Retinal pigment epithelial cell (primary cell): Measurements from ENCODE around the gene PIN1.

Experiments
- DNase-seq: peaks from one replicate; pipeline ENCODE4 v3.0.0-alpha.2; 2010; ENCODE audit warnings: low read depth
- H3K4me3 ChIP-seq: 2 replicates; pipeline ENCODE4 v1.5.1; 2011; ENCODE audit warnings: mild to moderate bottlenecking, low read length, control low read depth, moderate library complexity
- TF ChIP-seq, protein P1 (sequence below): conservative IDR thresholded peaks from 2 replicates; pipeline ENCODE4 v1.5.1; 2011; ENCODE audit warnings: low read depth, low read length, control low read depth, inconsistent platforms

PIN1 gene

DNA sequence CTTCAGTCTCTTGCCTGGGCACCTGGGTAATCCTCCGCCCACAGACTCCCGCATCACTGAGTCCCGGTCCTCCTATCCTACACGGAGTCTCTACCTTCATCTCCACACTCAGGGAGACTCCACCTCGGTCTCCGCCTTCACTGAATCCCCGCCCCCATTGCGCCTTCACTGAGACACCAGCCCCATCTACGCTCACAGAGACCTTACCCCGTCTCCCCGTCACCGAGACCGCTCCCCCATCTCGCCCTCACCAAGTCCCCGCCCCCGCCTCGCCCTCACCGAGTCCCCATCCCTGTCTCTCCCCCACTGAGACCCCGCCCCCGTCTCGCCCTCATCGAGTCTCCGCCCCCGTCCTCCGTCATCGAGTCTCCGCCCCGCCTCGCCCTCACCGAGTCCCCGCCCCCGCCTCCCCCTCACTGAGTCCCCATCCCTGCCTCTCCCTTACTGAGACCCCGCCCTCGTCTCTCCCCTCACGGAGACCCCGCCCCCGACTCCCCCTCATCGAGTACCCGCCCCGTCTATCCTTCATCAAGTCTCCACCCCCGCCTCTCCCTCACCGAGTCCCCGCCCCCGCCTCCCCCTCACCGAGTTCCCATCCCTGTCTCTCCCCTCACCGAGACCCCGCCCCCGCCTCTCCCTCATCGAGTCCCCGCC is 43.4 kb upstream of the PIN1 start:
- peak; percentile 82 for DNase-seq
- TF ChIP-seq, protein P1, sequence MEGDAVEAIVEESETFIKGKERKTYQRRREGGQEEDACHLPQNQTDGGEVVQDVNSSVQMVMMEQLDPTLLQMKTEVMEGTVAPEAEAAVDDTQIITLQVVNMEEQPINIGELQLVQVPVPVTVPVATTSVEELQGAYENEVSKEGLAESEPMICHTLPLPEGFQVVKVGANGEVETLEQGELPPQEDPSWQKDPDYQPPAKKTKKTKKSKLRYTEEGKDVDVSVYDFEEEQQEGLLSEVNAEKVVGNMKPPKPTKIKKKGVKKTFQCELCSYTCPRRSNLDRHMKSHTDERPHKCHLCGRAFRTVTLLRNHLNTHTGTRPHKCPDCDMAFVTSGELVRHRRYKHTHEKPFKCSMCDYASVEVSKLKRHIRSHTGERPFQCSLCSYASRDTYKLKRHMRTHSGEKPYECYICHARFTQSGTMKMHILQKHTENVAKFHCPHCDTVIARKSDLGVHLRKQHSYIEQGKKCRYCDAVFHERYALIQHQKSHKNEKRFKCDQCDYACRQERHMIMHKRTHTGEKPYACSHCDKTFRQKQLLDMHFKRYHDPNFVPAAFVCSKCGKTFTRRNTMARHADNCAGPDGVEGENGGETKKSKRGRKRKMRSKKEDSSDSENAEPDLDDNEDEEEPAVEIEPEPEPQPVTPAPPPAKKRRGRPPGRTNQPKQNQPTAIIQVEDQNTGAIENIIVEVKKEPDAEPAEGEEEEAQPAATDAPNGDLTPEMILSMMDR = no peak
- peak overlapping the region; percentile 71 for H3K4me3 ChIP-seq

DNA sequence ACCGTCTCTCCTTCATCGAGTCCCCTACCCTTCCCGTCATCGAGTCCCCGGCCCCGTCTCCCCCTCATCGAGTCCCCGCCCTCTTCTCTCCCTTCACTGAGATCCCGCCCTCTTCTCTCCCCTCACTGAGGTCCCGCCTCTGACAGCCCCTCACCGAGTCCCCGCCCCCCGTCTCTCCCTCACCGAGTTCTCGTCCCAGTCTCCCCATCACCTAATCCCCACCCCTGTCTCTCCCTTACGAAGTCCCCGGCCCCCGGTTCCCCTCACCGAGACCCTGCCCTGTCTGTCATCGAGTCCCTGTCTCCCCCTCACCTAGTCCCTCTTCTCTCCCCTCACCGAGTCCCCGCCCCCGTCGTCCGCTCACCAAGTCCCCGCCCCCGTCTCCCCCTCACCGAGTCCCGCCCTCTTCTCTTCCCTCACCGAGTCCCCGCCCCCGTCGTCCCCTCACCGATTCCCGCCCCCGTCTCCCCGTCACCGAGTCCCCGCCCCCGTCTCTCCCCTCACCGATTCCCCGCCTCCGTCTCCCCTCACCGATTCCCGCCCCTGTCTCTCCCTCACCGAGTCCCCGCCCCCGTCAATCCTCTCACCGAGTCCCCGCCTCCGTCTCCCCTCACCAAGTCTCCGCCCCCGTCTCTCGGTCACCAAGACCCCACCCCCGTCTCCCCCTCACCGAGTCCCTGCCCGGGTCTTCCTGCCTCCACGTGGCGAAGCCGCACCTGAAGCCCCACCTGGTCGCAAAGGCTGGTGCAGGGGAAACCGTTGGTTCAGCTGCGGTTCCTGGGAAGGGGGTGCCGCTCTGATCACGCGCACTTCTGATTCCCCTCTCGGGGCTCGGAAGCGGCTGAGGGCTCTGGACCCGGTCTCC is 42.7 kb upstream of the PIN1 start:
- TF ChIP-seq, protein P1 = no peak
- peak overlapping the region; percentile 77 for H3K4me3 ChIP-seq
- DNase-seq = peak; percentile 83

DNA sequence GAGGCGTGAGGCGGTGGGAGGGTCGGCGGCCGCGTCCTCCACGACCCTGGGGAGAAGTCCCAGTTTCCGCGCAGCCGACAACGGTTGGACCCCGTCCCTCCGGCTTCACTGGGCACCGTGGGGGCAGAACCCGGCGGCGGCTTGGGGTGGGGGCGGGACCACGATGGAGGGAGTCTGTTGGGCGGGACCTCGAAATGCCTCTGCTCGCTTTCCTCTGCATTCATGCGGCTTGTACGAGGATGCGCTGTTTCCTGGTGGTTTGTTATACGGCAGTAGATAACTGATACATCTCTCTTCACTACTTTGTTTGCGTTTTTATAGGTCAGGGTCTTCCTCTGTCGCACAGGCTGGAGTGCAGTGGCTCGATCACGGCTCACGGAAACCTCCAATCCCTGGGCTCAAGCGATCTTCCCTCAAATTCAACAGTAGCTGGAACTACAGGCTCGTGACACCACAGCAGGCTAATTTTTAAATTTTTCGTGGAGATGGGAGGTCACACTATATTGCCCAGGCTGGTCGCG is 42.0 kb upstream of the PIN1 start:
- no peak for DNase-seq
- TF ChIP-seq, protein P1 = no peak
- H3K4me3 ChIP-seq = peak overlapping the region; percentile 77

DNA sequence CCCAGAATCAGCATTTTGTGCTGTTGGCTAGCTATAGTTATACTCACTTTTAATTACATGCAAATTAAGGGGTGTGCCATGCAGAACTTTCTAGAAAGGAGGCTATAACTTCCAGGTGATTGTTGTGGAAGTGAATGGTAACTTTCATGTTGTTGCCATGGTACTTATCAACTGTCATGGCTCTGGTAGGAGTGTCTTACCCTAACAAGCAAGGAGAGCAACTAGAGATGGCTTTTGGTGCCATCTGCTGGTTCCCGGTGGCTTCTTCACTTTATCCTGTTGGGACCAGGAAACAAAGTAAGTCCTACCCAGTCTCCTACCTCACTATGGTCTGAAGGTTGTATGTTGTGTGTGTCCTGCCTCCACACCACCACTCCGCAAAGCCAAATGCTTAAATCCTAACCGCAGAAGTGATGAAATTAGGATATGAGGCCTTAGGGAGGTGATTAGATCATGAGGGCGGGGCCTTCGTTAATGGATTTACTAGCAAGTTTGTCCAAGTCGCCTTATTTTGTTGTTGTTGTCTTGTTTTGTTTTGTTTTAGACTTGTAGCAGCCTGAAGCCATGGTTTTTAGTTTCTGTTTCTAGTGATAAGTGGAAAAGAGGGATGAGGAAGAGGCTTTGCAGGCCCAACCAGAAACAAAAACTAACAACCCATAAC is 38.9 kb upstream of the PIN1 start:
- TF ChIP-seq, protein P1 = peak; percentile 94
- DNase-seq = peak; percentile 71

DNA sequence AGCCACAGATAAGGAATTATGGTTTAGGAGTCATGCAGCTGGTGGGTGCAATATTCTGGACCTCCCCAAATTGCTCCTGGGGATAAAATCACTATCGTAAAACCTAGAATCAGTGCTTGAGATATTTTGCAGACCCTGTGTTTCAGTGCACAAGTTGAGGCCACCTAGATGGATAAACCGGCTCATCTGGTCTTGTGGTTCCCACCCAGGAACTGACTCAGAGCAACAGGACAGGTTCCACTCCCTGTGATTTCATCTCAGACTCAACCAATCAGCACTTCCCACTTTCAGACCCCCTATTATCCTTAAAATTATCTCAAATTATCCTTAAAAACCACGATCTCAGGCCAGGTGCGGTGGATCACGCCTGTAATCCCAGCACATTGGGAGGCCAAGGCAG is 37.2 kb upstream of the PIN1 start:
- TF ChIP-seq, protein P1 = no peak
- no peak for DNase-seq

More for the DNA sequence above, 38.9 kb upstream of the PIN1 start:
- no peak overlapping the region for H3K4me3 ChIP-seq

DNA sequence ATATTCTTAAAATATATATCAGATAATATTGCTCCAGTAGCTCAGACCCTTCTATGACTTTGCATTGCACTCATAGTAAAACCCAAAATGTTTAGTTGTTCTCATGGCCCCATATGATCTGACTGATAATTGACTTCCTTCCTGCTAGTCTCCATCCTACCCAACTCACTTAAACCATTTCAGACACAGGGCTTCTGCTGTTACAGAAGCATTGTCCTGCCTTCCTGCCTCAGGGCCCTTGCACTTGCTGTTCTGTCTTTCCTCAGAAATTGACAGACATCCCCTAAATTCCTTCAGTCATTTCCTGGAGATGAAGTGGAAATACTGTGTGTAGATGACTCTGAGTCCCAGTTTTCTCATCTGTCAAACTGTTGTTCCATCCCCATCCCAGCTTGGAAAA is 36.0 kb upstream of the PIN1 start:
- no peak for DNase-seq
- no peak overlapping the region for H3K4me3 ChIP-seq
- TF ChIP-seq, protein P1 = no peak

More for the DNA sequence above, 37.2 kb upstream of the PIN1 start:
- no peak overlapping the region for H3K4me3 ChIP-seq
